HepG2 (cell line): ENCODE data around the gene DHX32. TPM values are rescaled to one million over a fixed set of nuclear protein-coding genes. Genes with fewer than 3 reads are reported as not detected.

ENCODE experiments used
- EHMT2 ChIP-seq: fragments of 200-600 bp; sonication (generic); IDR thresholded peaks from 2 replicates; pipeline ENCODE4 v1.7.0; 2017; ENCODE audit warnings: antibody characterized with exemption, low read depth, low read length, borderline replicate concordance
- HES4 ChIP-seq: sonication (generic); formaldehyde crosslinking; IDR thresholded peaks from 2 replicates; pipeline ENCODE4 v1.9.0; 2021; ENCODE audit warnings: mild to moderate bottlenecking, missing genetic modification reagents, borderline replicate concordance
- HIVEP1 ChIP-seq: sonication (generic); formaldehyde crosslinking; IDR thresholded peaks from 2 replicates; pipeline ENCODE4 v1.4.0; 2020; ENCODE audit warnings: mild to moderate bottlenecking, missing genetic modification reagents
- LCORL ChIP-seq, 2 experiments: fragments of 450-650 bp in 1 of 2; sonication (generic) in 1 of 2; formaldehyde crosslinking in 1 of 2; IDR thresholded peaks; 2 replicates each; pipeline versions ENCODE4 v1.5.0 to v1.6.1; 2017 to 2020; ENCODE audit warnings: antibody characterized with exemption in 1 of 2, missing genetic modification reagents in 1 of 2
- MIER3 ChIP-seq: IDR thresholded peaks from 2 replicates; pipeline ENCODE4 v1.6.1; 2016; ENCODE audit warnings: missing compliant biosample characterization, borderline replicate concordance
- PITX1 ChIP-seq: sonication (generic); formaldehyde crosslinking; IDR thresholded peaks from 2 replicates; pipeline ENCODE4 v1.5.1; 2020; ENCODE audit warnings: mild to moderate bottlenecking, missing genetic modification reagents
- SP1 ChIP-seq, 2 experiments: fragments of 450-650 bp in 1 of 2; sonication (generic) in 1 of 2; formaldehyde crosslinking in 1 of 2; IDR thresholded peaks; 2 replicates each; pipeline versions ENCODE4 v1.4.0 to v1.6.1; 2016 to 2020; ENCODE audit warnings: missing genetic modification reagents in 1 of 2
- ZNF121 ChIP-seq: sonication (generic); formaldehyde crosslinking; IDR thresholded peaks from 2 replicates; pipeline ENCODE4 v1.5.0; 2020; ENCODE audit warnings: mild to moderate bottlenecking, missing genetic modification reagents
- ZNF781 ChIP-seq: sonication (generic); formaldehyde crosslinking; IDR thresholded peaks from 2 replicates; pipeline ENCODE4 v1.5.1; 2020; ENCODE audit warnings: borderline replicate concordance, mild to moderate bottlenecking, missing genetic modification reagents; ENCODE audit errors: not compliant biosample characterization
- polyA plus RNA-seq, 8 experiments: library from polyadenylated mRNA; depleted of rRNA in 3 of 8; stranded (reverse) in 7 of 8; unstranded in 1 of 8; fragments of >200 nt; fragmentation: Illumina TruSeq in 4 of 8; extraction: Trizol in 4 of 8; gene quantifications; 2 replicates each; pipeline versions ENCODE4 v1.2.1 to v1.2.3, GENCODE V29; 2011 to 2016; ENCODE audit warnings: low read depth in 4 of 8, missing spikeins in 1 of 8, mixed read lengths in 1 of 8; ENCODE audit not compliant: insufficient read depth in 1 of 8
- total RNA-seq, 5 experiments: library from RNA; depleted of rRNA; stranded (reverse); fragments of >200 nt; fragmentation: Illumina TruSeq; extraction: Trizol; gene quantifications; 2 replicates each; pipeline ENCODE4 v1.2.3, GENCODE V29; 2016; ENCODE audit warnings: low read depth in 1 of 5
- TF ChIP-seq, protein P1 (sequence below): sonication (generic); IDR thresholded peaks from 2 replicates; pipeline ENCODE4 v1.6.1; 2016; ENCODE audit warnings: low read depth, borderline replicate concordance
- TF ChIP-seq, protein P2 (sequence below): sonication (generic); formaldehyde crosslinking; IDR thresholded peaks from 2 replicates; pipeline ENCODE4 v1.5.1; 2020; ENCODE audit warnings: mild to moderate bottlenecking, missing genetic modification reagents, borderline replicate concordance
- TF ChIP-seq, protein P3 (sequence below), 2 experiments: sonication (generic) in 1 of 2; formaldehyde crosslinking in 1 of 2; IDR thresholded peaks; 2 replicates each; pipeline versions ENCODE4 v1.6.1 to v1.9.0; 2014 to 2022; ENCODE audit warnings: antibody characterized with exemption in 1 of 2, borderline replicate concordance in 1 of 2, inconsistent platforms in 1 of 2, low read depth in 1 of 2, missing genetic modification reagents in 1 of 2

DHX32 gene
- total and polyA plus RNA-seq, 2 of the 13 experiments (the other 11 are each of a cell fraction or from before 2014, with no cell fraction given) = 15.5 to 16.5 TPM

DNA sequence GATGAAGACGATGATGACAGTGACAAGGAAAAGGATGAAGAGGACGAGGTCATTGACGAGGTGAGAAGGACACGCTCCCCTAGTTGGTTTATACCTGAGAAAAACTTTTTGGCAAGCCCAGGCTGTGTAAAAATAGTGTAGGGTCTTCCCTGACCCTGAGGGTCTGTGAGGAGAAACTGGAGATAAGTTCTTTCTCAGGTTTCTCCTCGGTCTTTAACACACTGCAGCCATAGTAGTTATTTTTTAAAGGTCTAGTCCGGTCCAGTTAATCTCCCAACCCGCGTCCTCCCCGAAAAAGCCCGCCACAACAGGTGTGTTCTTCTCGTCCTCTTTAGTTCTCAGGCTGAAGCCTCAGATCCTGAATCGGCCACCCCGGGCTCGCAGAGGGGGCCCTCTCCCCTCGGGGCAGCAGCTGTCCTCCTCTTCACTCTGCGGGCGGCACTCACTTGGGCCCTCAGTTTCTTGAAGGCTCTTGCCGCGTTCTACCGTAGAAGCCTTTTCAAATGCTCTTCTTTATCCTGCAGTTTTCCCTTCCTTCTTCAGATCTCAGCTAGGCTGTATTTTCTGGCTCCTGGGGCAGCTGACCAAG is 57.3 kb downstream of the DHX32 start (continued):
- TF ChIP-seq EHMT2 (no peak), LCORL (IDR thresholded peaks at IDR 0.05) (no peak), LCORL (CRISPR knock-in tag; IDR thresholded peaks at IDR 0.05) (peak; percentile 52; the same call in 1 of the 2 replicates), ZNF121 (no peak), ZNF781 (CRISPR knock-in tag) (no peak), PITX1 (CRISPR knock-in tag) (no peak), SP1 (IDR thresholded peaks at IDR 0.05) (no peak), SP1 (CRISPR knock-in tag; IDR thresholded peaks at IDR 0.05) (no peak), HES4 (CRISPR knock-in tag) (no peak), HIVEP1 (CRISPR knock-in tag) (peak; percentile 2; the same call in 1 of the 2 replicates), MIER3 (CRISPR knock-in tag) (peak; percentile 60; the same call in 1 of the 2 replicates)
- TF ChIP-seq, protein P1, sequence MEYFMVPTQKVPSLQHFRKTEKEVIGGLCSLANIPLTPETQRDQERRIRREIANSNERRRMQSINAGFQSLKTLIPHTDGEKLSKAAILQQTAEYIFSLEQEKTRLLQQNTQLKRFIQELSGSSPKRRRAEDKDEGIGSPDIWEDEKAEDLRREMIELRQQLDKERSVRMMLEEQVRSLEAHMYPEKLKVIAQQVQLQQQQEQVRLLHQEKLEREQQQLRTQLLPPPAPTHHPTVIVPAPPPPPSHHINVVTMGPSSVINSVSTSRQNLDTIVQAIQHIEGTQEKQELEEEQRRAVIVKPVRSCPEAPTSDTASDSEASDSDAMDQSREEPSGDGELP = peak; percentile 9; the same call in 1 of the 2 replicates
- TF ChIP-seq, protein P2, sequence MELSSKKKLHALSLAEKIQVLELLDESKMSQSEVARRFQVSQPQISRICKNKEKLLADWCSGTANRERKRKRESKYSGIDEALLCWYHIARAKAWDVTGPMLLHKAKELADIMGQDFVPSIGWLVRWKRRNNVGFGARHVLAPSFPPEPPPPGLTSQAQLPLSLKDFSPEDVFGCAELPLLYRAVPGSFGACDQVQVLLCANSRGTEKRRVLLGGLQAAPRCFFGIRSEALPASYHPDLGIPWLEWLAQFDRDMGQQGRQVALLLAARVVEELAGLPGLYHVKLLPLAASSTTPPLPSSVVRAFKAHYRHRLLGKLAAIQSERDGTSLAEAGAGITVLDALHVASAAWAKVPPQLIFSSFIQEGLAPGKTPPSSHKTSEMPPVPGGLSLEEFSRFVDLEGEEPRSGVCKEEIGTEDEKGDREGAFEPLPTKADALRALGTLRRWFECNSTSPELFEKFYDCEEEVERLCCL (CRISPR knock-in tag) = no peak
- TF ChIP-seq, protein P3, sequence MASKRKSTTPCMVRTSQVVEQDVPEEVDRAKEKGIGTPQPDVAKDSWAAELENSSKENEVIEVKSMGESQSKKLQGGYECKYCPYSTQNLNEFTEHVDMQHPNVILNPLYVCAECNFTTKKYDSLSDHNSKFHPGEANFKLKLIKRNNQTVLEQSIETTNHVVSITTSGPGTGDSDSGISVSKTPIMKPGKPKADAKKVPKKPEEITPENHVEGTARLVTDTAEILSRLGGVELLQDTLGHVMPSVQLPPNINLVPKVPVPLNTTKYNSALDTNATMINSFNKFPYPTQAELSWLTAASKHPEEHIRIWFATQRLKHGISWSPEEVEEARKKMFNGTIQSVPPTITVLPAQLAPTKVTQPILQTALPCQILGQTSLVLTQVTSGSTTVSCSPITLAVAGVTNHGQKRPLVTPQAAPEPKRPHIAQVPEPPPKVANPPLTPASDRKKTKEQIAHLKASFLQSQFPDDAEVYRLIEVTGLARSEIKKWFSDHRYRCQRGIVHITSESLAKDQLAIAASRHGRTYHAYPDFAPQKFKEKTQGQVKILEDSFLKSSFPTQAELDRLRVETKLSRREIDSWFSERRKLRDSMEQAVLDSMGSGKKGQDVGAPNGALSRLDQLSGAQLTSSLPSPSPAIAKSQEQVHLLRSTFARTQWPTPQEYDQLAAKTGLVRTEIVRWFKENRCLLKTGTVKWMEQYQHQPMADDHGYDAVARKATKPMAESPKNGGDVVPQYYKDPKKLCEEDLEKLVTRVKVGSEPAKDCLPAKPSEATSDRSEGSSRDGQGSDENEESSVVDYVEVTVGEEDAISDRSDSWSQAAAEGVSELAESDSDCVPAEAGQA (IDR thresholded peaks at IDR 0.05; ENCODE audit: low read depth) = no peak
- TF ChIP-seq, protein P3 (CRISPR knock-in tag; IDR thresholded peaks at IDR 0.05; ENCODE audit: borderline replicate concordance) = 0 out of 2 replicates have a peak, but pooled peaks have one; percentile 22
- TF ChIP-seq, all 625 proteins: peak for 17
